Measurements from ENCODE around the gene CAMKK1.

GRCh38 chr17:3879591-3880417 lies 13.0 kb downstream of the CAMKK1 start:
- TF ChIP-seq POLR2A (IDR thresholded peaks at IDR 0.05; ENCODE audit: low read depth, low read length) (no peak), TAF1 (IDR thresholded peaks at IDR 0.05; ENCODE audit: low read depth, low read length) (no peak)

Measured in GM12891 (cell line).